Right cardiac atrium (tissue), 5 donors: ENCODE measurements around the gene SEC22A. TPM values are rescaled to one million over a fixed set of nuclear protein-coding genes. Genes with fewer than 3 reads are reported as not detected.

Experiments
- ATAC-seq, 2 donors: fragments of 200-7000 bp; cut with Tn5 transposase; one replicate each; pipeline versions ENCODE4 v1.8.0 to v1.9.1; 2020; ENCODE audit warnings: moderate library complexity in 2 of 2, mild to moderate bottlenecking in 1 of 2
- DNase-seq, 3 donors: peaks; one replicate each; pipeline ENCODE4 v3.0.0-alpha.2; 2020
- H3K27ac ChIP-seq: one replicate; pipeline ENCODE4 v1.5.1; 2013; ENCODE audit warnings: mild to moderate bottlenecking, low read length, control low read depth, moderate library complexity
- H3K27me3 ChIP-seq: one replicate; pipeline ENCODE4 v1.6.1; 2013; ENCODE audit not compliant: control insufficient read depth, insufficient read depth
- H3K4me1 ChIP-seq: one replicate; pipeline ENCODE4 v1.6.1; 2013; ENCODE audit warnings: low read length; ENCODE audit not compliant: control insufficient read depth, insufficient read depth
- H3K4me3 ChIP-seq: one replicate; pipeline ENCODE4 v1.5.1; 2013; ENCODE audit warnings: low read length, control low read depth
- H3K9me3 ChIP-seq: one replicate; pipeline ENCODE4 v1.6.1; 2013; ENCODE audit warnings: low read length; ENCODE audit not compliant: control insufficient read depth
- WGBS: extraction: QIAGEN DNeasy Blood & Tissue Kit; methylation state at CpG from one replicate; pipeline ENCODE4 v1.1.7; 2013; 5-methylcytosine and 5-hydroxymethylcytosine counted together
- intact Hi-C, 4 donors: fragments of 100-400 bp; cut with DNase I; formaldehyde crosslinking; loops; one replicate each; pipeline versions ENCODE4 v1.11.0 to v1.14.0; 2022 to 2023
- polyA plus RNA-seq: library from polyadenylated mRNA; stranded (reverse); fragments of 200-250 nt; gene quantifications from one replicate; pipeline ENCODE4 v1.2.3, GENCODE V29; 2013
- total RNA-seq, 4 donors: library from RNA; stranded (reverse); fragmentation: NEBNext Ultra II Directional; extraction: Animal tissue kit (Norgen Biotek cat#: 25700); gene quantifications; one replicate each; pipeline ENCODE4 v1.2.1, GENCODE V29; 2021
- donor health status: healthy with polysubstance abuse.
- donor health status: DM: no; HTN: yes; CAD: no.
- donor health status: DM: no; HTN: no; CAD: no.
- donor health status: DM: no; HTN: yes; CAD: no; lungs with severe emphysema.
- donor health status: DM: yes; HTN: yes; CAD: no.

Gene SEC22A
- total and polyA plus RNA-seq, 5 donors: 7.0 to 16.7 (median 11.8) TPM

- no peak overlapping the region for H3K4me3 ChIP-seq
- no peaks in the 10 kb centered on the region for H3K27me3 ChIP-seq
- H3K4me1 ChIP-seq: no peaks in the 10 kb centered on the region
- WGBS: 89% methylated on average over 8 of the region's 8 CpGs
- DNase-seq: no peak
- no peaks in the 10 kb centered on the region for H3K9me3 ChIP-seq
- H3K27ac ChIP-seq: no peak overlapping the region
- intact Hi-C loops: no loop called here
- no peak for ATAC-seq
These were observed 108.4 kb downstream of the SEC22A start for GRCh38 chr3:123310186-123310585.

DNA sequence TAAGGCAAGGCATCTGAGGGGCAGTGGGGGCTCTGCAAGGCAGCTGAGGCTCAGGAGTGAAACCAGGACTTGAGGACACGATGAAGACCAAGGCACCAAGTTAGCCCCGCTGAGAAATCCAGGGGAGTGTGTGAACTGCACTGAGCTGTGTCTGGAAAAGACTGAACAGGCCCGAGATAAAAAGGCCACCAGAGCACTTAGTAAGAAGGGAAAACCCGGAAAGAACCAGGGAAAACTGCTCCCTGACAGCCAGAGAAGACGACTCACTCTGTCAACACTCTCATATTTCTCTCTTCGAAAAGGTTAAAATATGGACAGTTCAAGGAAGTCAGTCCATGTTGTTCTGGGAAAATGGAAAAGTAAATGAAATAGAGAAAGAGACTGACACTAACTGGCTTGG, 109.0 kb downstream of the SEC22A start:
- no peak for DNase-seq
- Histone ChIP-seq H3K27ac (no peak overlapping the region), H3K4me3 (no peak overlapping the region), H3K27me3 (no peaks in the 10 kb centered on the region), H3K4me1 (no peaks in the 10 kb centered on the region), H3K9me3 (no peaks in the 10 kb centered on the region)
- intact Hi-C loops: no loop called here
- no peak for ATAC-seq
- WGBS: 44% methylated on average over 6 of the region's 6 CpGs

- Histone ChIP-seq H3K4me3 (no peak overlapping the region), H3K27ac (no peak overlapping the region), H3K9me3 (no peaks in the 10 kb centered on the region), H3K27me3 (no peaks in the 10 kb centered on the region), H3K4me1 (no peaks in the 10 kb centered on the region)
- ATAC-seq: no peak
- 70% methylated on average over 9 of the region's 9 CpGs for WGBS
- intact Hi-C loops: no loop called here
- DNase-seq: no peak
These were observed 109.5 kb downstream of the SEC22A start for GRCh38 chr3:123311201-123311600.

DNA sequence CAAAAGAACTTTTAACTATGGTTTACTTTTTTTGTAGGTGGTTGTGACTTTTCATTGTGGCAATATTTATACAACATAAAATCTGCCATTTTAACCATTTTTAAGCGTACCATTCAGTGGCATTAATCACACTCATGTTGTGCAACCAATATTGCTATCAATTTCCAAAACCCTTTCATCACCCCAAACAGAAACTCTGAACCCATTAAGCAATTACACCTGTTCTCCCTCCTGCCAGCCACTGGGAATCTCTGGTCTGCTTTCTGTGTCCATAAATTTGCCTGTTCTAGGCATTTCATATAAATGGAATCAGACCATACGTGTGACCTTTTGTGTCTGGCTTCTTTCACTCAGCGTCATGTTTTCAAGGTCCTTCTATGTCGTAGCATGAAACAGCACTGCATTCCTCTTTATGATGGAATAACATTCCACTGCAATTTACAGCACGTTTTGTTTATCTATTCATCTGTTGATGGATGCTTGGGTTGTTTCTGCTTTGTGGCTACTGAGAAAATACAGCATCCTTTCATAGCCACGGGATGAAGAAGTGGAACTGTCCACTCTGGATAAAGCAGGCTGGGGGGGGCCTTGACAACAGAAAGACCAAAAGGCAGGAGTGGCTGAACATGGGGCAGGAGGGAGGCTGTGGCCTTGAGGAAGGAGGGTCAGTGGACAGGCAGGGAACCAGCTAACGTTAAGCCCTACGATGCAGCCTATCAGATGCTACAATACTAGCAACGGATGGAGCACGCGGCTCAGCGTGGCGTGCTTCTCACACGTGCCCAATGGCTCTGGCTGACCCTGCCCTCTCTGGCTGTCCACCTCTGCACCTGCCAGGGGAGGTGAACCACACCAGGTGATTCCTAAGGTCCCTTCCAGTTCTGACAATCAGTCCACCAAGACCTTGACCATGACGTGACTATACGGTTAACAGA, 110.9 kb downstream of the SEC22A start:
- DNase-seq: no peak
- no peak for ATAC-seq

DNA sequence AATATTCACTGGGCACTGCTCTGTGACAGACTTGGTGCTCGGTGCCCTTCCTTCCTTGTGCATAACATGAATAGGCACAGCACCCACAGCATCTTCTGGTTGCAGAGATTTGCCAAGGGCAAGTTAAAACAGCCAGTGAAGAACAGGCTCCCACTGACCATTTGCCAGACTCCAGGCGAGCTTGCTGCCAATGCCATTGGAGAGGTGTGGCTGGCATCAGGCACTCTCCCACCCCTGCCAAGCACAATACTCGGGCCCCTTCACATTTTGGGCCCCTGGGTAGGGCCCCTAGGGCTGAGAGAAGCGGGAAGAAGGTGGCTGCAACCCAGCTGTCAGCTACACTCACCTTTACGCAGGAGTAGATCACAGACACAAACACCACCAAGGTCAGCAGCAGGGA, 112.1 kb downstream of the SEC22A start:
- intact Hi-C loops: no loop called here
- Histone ChIP-seq H3K27me3 (no peaks in the 10 kb centered on the region), H3K27ac (peak overlapping the region; percentile 28), H3K9me3 (no peaks in the 10 kb centered on the region), H3K4me3 (no peak overlapping the region), H3K4me1 (no peaks in the 10 kb centered on the region)
- ATAC-seq (peak; percentile 63 to 68), DNase-seq (no peak)
- 61% methylated on average over 5 of the region's 5 CpGs for WGBS

More for the DNA sequence above, 110.9 kb downstream of the SEC22A start:
- Histone ChIP-seq H3K4me1 (no peaks in the 10 kb centered on the region), H3K9me3 (no peaks in the 10 kb centered on the region), H3K27me3 (no peaks in the 10 kb centered on the region), H3K4me3 (no peak overlapping the region), H3K27ac (no peak overlapping the region)
- 70% methylated on average over 16 of the region's 16 CpGs for WGBS
- intact Hi-C loops: no loop called here

DNA sequence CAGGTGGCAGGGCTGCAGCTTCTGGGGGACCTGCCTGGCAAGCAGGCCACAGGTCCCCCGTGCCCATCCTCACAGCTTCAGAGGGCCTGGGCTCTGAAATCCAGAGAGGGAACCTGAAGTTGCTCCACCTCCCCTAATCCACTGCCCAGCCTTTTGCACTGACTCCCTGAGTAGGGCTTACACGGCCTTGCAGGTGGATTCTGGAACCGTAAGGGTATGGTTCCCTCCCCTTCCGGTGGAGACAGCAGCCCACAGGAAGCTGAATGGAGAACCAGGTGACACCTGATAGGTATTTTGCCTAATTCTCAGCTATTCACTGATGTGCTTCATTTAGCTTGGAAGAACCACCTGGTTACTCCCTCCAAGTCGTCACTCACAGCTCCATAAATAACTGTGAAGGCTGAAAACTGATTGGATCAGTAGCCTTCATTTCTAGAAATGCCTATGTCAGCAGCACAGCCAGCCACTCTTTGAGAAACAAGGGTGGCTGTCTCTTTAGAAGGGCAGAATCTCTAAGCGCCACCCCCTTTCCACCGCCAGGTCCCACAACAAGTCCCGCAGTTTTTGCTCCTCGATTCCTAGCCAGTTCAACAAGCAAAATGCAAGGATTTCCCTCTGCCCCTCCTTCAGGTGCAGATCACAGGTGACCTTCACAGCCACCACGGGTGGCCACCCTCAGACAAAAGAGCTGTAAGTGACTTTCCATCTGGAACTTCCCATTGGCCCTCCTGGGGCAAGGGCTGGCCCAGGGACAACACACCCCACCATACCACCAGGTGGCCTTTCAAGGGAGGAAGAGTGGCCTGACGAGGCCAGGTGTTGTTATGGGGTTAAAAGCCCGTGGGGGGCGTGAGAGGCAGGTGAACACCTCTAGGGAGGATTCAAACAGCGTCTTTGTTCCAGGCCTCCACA, 112.9 kb downstream of the SEC22A start:
- ATAC-seq: peak; percentile 28 to 29

GRCh38 chr3:123315271-123315595, 113.5 kb downstream of the SEC22A start:
- 54% methylated on average over 4 of the region's 4 CpGs for WGBS
- H3K27me3 ChIP-seq: no peaks in the 10 kb centered on the region
- H3K9me3 ChIP-seq: no peaks in the 10 kb centered on the region
- intact Hi-C loops: no loop called here
- DNase-seq (no peak), ATAC-seq (no peak)
- no peak overlapping the region for H3K27ac ChIP-seq
- no peaks in the 10 kb centered on the region for H3K4me1 ChIP-seq
- no peak overlapping the region for H3K4me3 ChIP-seq

More for the DNA sequence above, 112.9 kb downstream of the SEC22A start:
- Histone ChIP-seq H3K27me3 (no peaks in the 10 kb centered on the region), H3K4me3 (no peak overlapping the region), H3K27ac (peak overlapping the region; percentile 28), H3K9me3 (no peaks in the 10 kb centered on the region), H3K4me1 (no peaks in the 10 kb centered on the region)
- WGBS: 45% methylated on average over 14 of the region's 14 CpGs
- intact Hi-C loops: no loop called here
- no peak for DNase-seq

GRCh38 chr3:123317716-123318115, 116.0 kb downstream of the SEC22A start:
- H3K4me1 ChIP-seq: no peaks in the 10 kb centered on the region
- H3K9me3 ChIP-seq: no peaks in the 10 kb centered on the region
- DNase-seq (no peak), ATAC-seq (no peak)
- H3K4me3 ChIP-seq: no peak overlapping the region
- no peak overlapping the region for H3K27ac ChIP-seq
- intact Hi-C loops: no loop called here
- 91% methylated on average over 14 of the region's 14 CpGs for WGBS
- H3K27me3 ChIP-seq: no peaks in the 10 kb centered on the region

GRCh38 chr3:123318374-123318773, 116.6 kb downstream of the SEC22A start:
- intact Hi-C loops: no loop called here

DNA sequence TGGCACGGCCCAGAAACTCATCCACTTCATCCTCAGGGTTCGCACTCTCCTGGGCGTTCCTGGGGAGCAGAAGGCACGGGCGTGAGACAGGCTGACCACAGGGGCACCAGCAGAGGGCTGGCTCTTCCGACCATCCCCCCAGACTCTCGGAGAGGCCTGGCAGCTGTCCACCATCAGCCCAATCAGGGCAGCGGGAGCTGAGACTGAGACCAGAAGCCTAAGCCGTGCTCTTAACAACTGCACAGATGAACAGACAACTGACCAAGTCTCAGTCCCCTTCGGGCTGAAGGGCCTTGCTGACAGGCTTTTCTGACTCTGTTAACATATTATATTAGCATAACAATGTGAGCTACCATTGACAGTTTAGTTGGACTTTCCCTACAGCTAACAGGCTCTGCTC, 118.0 kb downstream of the SEC22A start:
- peak; percentile 22 for ATAC-seq
- H3K27ac ChIP-seq: no peak overlapping the region
- no peaks in the 10 kb centered on the region for H3K9me3 ChIP-seq
- no peaks in the 10 kb centered on the region for H3K27me3 ChIP-seq
- peak in 1 of 3 donors; percentile 43 for DNase-seq
- intact Hi-C loops: loop anchor here in 1 of 4 donors (10.0 kb wide), 1 partner anchor 235 kb away; no protein-coding TSS in a partner anchor
- WGBS: 41% methylated on average over 10 of the region's 10 CpGs
- no peak overlapping the region for H3K4me3 ChIP-seq
- H3K4me1 ChIP-seq: no peaks in the 10 kb centered on the region

More at GRCh38 chr3:123318374-123318773, 116.6 kb downstream of the SEC22A start:
- Histone ChIP-seq H3K27ac (no peak overlapping the region), H3K4me1 (no peaks in the 10 kb centered on the region), H3K27me3 (no peaks in the 10 kb centered on the region), H3K9me3 (no peaks in the 10 kb centered on the region), H3K4me3 (no peak overlapping the region)
- ATAC-seq: peak; percentile 15 to 24
- WGBS: 69% methylated on average over 3 of the region's 3 CpGs
- DNase-seq: no peak

DNA sequence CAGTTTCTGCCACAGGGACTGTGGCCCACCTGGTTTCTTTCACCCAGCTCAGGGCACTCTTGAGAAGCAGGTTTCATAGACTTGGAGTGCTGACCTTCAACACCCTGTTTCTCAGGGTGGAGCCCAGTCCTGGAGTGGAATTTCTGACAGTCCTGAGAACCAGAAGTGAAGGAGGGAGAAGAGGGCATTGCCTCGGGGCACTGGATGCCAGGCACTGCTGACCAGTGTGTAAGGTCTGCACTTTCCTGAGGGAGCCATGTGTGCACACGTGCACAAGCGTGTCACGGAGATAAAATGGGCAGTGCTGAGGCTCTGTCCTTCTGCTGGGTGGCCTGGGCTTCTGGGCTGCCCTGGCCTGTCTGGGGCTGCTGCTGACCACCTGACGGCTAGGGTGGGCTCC, 118.5 kb downstream of the SEC22A start:
- H3K27ac ChIP-seq: peak overlapping the region; percentile 25
- H3K4me3 ChIP-seq: no peak overlapping the region
- no peaks in the 10 kb centered on the region for H3K4me1 ChIP-seq
- ATAC-seq: no peak
- intact Hi-C loops: loop anchor here in 1 of 4 donors (10.0 kb wide), 1 partner anchor 235 kb away; no protein-coding TSS in a partner anchor
- 65% methylated on average over 5 of the region's 5 CpGs for WGBS
- no peaks in the 10 kb centered on the region for H3K9me3 ChIP-seq
- no peaks in the 10 kb centered on the region for H3K27me3 ChIP-seq
- DNase-seq: no peak
